ENCODE results near the gene RAB15. TPM values are rescaled to one million over a fixed set of nuclear protein-coding genes. Genes with fewer than 3 reads are reported as not detected.

The RAB15 gene
- total and polyA plus RNA-seq, 2 of the 8 experiments (the other 6 are each of a cell fraction or from before 2014, with no cell fraction given) = 38.8 to 58.1 TPM

- Histone ChIP-seq H3K79me2 (ENCODE audit: control insufficient read depth in 1 of 2, insufficient read depth in 2 of 2, low read length in 2 of 2) (peaks cover 0 to 19% of the 10 kb centered on the region in 2 experiments; a peak in 3 of 4 replicates), H4K5ac (ENCODE audit: insufficient read length, low read depth, low read length) (no peak overlapping the region), H3K23me2 (ENCODE audit: low read depth, low read length) (no peaks in the 10 kb centered on the region), H2AFZ (ENCODE audit: low read length) (no peak overlapping the region), H3K79me1 (ENCODE audit: low read depth, low read length) (no peaks in the 10 kb centered on the region; the same call in none of the 2 replicates), H3K23ac (ENCODE audit: insufficient read length) (no peak overlapping the region), H4K91ac (replicated peaks; ENCODE audit: insufficient read length, low read length) (no peak overlapping the region), H2BK20ac (ENCODE audit: low read length) (no peak overlapping the region), H2AK5ac (ENCODE audit: low read depth, low read length) (no peak overlapping the region), H2BK15ac (ENCODE audit: low read length) (no peak overlapping the region), H3K4me1 (replicated peaks in 1 of 4; ENCODE audit: control insufficient read depth in 3 of 4, insufficient read depth in 4 of 4, low read length in 3 of 4) (no peaks in the 10 kb centered on the region), H3K36me3 (ENCODE audit: control insufficient read depth in 2 of 4, insufficient read depth in 4 of 4, low read length in 3 of 4) (peaks cover 3 to 18% (median 5%) of the 10 kb centered on the region in 4 experiments; a peak in 6 of 8 replicates), H2BK5ac (ENCODE audit: low read depth, low read length) (no peak overlapping the region), H3K9ac (replicated peaks in 1 of 4; ENCODE audit: extremely low read depth in 1 of 4, low read depth in 3 of 4, low read length in 3 of 4) (no peak overlapping the region), H3K9me3 (ENCODE audit: insufficient read depth in 2 of 2, low read depth in 1 of 2, low read length in 1 of 2) (no peaks in the 10 kb centered on the region), H3K18ac (ENCODE audit: extremely low read depth, low read length) (no peak overlapping the region), H3K14ac (ENCODE audit: insufficient read length) (no peak overlapping the region), H4K20me1 (replicated peaks in 1 of 2; ENCODE audit: control insufficient read depth in 1 of 2, insufficient read depth in 2 of 2, low read length in 2 of 2) (no peaks in the 10 kb centered on the region), H2BK120ac (replicated peaks; ENCODE audit: low read depth, low read length) (no peak overlapping the region), H2BK12ac (ENCODE audit: low read depth, low read length) (no peak overlapping the region), H3K4me3 (ENCODE audit: extremely low read depth in 1 of 4, insufficient read depth in 2 of 4, low read depth in 3 of 4, low read length in 4 of 4) (no peak overlapping the region), H3K27ac (ENCODE audit: low read depth, low read length) (no peak overlapping the region), H3K56ac (replicated peaks; ENCODE audit: insufficient read length, low read depth, low read length) (no peak overlapping the region), H3K27me3 (replicated peaks in 1 of 4; ENCODE audit: control insufficient read depth in 3 of 4, extremely low read depth in 1 of 4, insufficient read depth in 3 of 4, low read length in 3 of 4) (no peaks in the 10 kb centered on the region), H3K4me2 (ENCODE audit: insufficient read depth in 1 of 2, low read depth in 2 of 2, low read length in 2 of 2) (no peak overlapping the region), H4K8ac (ENCODE audit: extremely low read depth, insufficient read depth, low read length) (no peak overlapping the region), H3K4ac (replicated peaks; ENCODE audit: insufficient read length, low read depth, low read length) (no peak overlapping the region)
- 91% methylated on average over 2 of the region's 2 CpGs; no CpG with 5 or more reads in 1 of the 2 experiments for WGBS, 2 experiments (ENCODE audit: extremely low coverage in 1 of 2, insufficient coverage in 1 of 2, insufficient read length in 1 of 2, insufficient replicate concordance in 2 of 2, low coverage in 1 of 2, low lambda C conversion rate in 2 of 2, missing lambda C conversion rate in 1 of 2)
- ChIA-PET CTCF (ENCODE audit: partially characterized antibody) (interaction anchor here (0.6 to 0.7 kb wide), 3 partner anchors 20 to 537 kb away, joined by 3 to 4 read pairs (median 3); no protein-coding TSS in a partner anchor), POLR2A (ENCODE audit: partially characterized antibody) (interaction anchor here (0.6 to 0.7 kb wide), 2 partner anchors 32 to 48 kb away, joined by 3 read pairs; no protein-coding TSS in a partner anchor)
- no peak for TF ChIP-seq BACH1 (IDR thresholded peaks at IDR 0.05; ENCODE audit: low read length)
- no peak for TF ChIP-seq CBX5 (IDR thresholded peaks at IDR 0.05; ENCODE audit: low read depth, low read length)
- no peak for TF ChIP-seq HDAC2 (IDR thresholded peaks at IDR 0.05; ENCODE audit: borderline replicate concordance in 1 of 2, low read depth in 2 of 2, low read length in 2 of 2)
- no peak for TF ChIP-seq RXRA (IDR thresholded peaks at IDR 0.05; ENCODE audit: insufficient read depth, low read depth, low read length)
- no peak for TF ChIP-seq CREB1 (IDR thresholded peaks at IDR 0.05)
- no peak for TF ChIP-seq YY1 (IDR thresholded peaks at IDR 0.05; ENCODE audit: low read depth, low read length)
- no peak for TF ChIP-seq POLR2A (IDR thresholded peaks at IDR 0.05; ENCODE audit: control extremely low read depth in 1 of 2, low read depth in 2 of 2, low read length in 2 of 2)
- no peak for TF ChIP-seq FOSL1 (IDR thresholded peaks at IDR 0.05; ENCODE audit: insufficient read depth, low read depth, low read length)
- TF ChIP-seq SP4 (IDR thresholded peaks at IDR 0.05; ENCODE audit: low read length) = no peak
- no peak for TF ChIP-seq SIN3A (conservative IDR thresholded peaks at IDR 0.05 in 1 of 2, IDR thresholded peaks at IDR 0.05 in 1 of 2; ENCODE audit: low read depth in 1 of 2, low read length in 2 of 2)
- TF ChIP-seq SIRT6 (IDR thresholded peaks at IDR 0.05; ENCODE audit: low read length) = no peak
- no peak for TF ChIP-seq NRF1 (IDR thresholded peaks at IDR 0.05; ENCODE audit: low read depth, low read length)
- no peak for TF ChIP-seq EP300 (IDR thresholded peaks at IDR 0.05; ENCODE audit: borderline replicate concordance in 1 of 2, low read depth in 2 of 2, low read length in 2 of 2)
- no peak for TF ChIP-seq CBX8 (IDR thresholded peaks at IDR 0.05; ENCODE audit: borderline replicate concordance, low read depth, low read length)
- FAIRE-seq = no peak
- no peak for DNase-seq (ENCODE audit: low read depth in 1 of 2, low spot score in 2 of 2)
Measured at GRCh38 chr14:64920465-64920864, 51.7 kb downstream of the RAB15 start.

Measured in H1 (cell line).